ENCODE data around the gene SLCO1B3.
"Not testable (repeated sequence)": the region's sequence is repeated elsewhere in the genome, so short reads cannot be mapped to it uniquely, and the experiment has no call there.

SLCO1B3 gene, protein sequence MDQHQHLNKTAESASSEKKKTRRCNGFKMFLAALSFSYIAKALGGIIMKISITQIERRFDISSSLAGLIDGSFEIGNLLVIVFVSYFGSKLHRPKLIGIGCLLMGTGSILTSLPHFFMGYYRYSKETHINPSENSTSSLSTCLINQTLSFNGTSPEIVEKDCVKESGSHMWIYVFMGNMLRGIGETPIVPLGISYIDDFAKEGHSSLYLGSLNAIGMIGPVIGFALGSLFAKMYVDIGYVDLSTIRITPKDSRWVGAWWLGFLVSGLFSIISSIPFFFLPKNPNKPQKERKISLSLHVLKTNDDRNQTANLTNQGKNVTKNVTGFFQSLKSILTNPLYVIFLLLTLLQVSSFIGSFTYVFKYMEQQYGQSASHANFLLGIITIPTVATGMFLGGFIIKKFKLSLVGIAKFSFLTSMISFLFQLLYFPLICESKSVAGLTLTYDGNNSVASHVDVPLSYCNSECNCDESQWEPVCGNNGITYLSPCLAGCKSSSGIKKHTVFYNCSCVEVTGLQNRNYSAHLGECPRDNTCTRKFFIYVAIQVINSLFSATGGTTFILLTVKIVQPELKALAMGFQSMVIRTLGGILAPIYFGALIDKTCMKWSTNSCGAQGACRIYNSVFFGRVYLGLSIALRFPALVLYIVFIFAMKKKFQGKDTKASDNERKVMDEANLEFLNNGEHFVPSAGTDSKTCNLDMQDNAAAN

DNA sequence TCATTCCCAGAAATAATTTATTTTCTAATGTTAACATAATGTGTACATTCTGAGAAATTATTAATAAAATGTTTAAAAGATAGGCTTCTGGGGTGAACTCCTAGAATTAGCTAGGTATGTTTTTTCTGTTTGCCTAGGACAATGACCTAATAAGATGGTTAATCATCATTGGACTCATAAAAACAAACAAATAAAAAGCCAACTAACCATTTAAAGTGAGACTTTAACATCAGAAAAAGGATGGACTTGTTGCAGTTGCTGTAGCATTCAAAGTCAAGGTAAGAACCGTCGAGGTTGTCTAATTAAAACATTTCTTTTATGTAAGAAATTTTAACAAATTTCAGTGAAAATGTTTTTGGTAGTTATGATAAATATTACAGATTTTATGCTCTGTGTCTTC, at the start of gene SLCO1B3:
TSS of gene SLCO1B3 (plus strand) at position 219 of the 400 bp plus-strand sequence. CDS start 5,034 bp downstream, outside the sequence.
- no peak for DNase-seq (ENCODE audit: low read depth in 2 of 2)

DNA sequence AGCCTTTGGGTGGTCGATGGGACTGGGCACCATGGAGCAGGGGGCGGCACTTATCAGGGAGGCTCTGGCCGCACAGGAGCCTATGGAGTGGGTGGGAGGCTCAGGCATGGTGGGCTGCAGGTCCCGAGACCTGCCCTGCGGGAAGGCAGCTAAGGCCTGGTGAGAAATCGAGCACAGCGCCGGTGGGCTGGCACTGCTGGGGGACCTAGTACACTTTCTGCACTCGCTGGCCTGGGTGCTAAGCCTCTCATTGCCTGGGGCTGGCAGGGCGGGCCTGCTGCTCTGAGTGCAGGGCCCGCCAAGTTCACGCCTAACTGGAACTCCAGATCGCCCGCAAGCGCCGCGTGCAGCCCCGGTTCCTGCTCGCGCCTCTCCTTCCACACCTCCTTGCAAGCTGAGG, 33.1 kb upstream of the SLCO1B3 start:
- no peak for DNase-seq (ENCODE audit: low read depth in 2 of 2)

DNA sequence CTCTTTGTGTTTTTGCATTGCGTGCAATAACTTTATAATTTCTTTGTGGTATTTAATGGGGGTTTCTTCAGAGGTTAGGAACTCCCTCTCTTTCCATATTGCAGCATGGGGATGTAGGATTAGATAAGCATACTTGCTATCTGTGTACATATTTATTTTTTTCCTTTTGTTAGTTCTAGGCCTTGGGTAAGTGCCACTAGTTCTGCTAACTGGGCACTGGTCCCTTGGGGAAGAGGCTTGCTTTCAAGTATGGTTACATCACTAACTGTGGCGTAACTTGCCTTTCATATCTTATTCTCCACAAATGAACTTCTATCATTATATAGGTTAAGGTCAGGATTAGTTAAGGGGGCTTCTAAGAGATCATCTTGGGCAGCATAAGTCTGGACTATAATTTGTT, 31.5 kb upstream of the SLCO1B3 start:
- DNase-seq (ENCODE audit: low read depth in 2 of 2) = no peak

DNA sequence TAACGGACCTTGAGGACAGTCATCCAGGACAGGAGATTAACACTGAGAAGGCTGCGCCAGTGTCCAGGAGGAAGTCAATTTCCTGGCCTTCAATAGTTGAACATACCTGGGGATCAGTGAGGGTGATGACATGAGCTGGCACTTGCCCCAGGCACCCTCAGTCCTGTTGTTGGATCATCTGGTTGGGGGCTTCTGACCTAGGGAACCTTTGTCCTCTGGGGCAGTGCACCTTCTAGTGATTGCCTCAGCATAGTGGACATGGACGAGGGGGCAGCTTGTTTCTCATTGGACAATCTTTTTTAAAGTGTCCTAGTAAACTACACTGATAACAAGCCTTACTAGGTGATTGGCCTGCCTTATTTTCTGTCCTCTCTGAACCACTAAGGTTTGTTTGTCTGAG, 30.5 kb upstream of the SLCO1B3 start:
- not testable (repeated sequence) for DNase-seq (ENCODE audit: low read depth in 2 of 2)

DNA sequence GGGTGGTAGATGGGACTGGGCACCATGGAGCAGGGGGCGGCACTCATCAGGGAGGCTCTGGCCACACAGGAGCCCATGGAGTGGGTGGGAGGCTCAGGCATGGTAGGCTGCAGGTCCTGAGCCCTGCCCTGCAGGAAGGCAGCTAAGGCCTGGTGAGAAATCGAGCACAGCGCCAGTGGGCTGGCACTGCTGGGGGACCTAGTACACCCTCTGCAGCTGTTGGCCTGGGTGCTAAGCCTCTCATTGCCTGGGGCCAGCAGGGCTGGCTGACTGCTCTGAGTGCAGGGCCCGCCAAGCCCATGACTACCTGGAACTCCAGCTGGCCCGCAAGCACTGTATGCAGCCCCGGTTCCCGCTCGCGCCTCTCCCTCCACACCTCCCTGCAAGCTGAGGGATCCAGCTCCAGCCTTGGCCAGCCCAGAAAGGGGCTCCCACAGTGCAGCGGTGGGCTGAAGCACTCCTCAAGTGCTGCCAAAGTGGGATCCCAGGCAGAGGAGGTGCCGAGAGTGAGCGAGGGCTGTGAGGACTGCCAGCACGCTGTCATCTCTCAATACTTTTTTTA, 26.6 kb upstream of the SLCO1B3 start:
- not testable (repeated sequence) for DNase-seq (ENCODE audit: low read depth in 2 of 2)

DNA sequence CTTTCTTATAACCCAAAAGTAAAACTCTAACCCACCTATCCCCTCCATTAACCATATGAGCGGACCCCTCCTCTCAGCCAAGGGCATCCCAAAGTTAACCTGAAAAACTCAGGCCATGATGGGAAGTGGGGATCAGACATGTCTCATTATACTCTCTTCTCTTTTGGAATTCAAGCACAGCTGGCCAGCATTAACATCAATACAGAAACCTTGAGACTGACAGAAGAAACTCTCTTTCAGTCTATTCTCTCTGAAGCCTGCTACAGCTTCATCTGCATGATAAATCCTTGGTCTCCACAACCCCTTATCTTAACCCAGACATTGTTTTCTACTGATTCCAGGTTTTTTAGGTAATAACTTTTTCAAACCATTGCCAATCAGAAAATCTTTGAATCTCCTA, 17.5 kb upstream of the SLCO1B3 start:
- DNase-seq (ENCODE audit: low read depth in 2 of 2) = no peak

DNA sequence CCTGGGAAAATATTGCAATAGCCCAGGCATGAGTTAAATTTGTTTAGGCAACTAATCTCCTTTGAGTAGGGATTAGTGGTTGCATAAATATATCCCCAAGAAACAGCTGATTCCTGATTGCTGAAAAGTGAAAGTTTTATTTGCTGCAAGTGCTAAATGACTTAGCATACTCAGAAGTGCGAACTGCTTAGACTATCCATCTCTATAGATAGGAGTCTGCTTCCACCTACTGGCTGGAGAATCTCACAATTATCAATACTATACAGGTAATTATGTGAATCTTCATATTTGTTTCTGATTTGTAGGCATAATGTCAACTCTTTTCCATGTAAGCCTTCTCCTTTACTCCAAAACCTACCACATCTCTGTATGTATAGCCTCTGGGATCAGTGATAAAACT, 12.0 kb upstream of the SLCO1B3 start:
- no peak for DNase-seq (ENCODE audit: low read depth in 2 of 2)

DNA sequence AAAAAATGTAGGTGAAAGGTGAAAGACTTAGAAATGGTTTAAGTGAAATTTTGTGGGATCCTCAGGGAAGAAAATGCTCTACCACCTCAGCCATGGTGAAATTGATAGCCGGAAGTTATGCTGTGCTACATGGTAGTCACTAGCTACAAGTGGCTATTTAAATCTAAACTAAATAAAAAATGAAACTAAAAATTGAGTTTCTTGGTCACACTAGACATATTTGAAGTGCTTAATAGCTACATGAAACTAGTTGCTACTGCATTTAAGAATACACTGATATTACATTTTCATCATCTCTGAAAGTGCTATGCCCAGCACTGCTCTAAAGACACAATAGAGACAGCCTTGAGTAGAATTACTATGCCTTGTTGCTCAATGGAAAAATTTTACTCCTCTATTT, 10.3 kb upstream of the SLCO1B3 start:
- no peak for DNase-seq (ENCODE audit: low read depth in 2 of 2)

DNA sequence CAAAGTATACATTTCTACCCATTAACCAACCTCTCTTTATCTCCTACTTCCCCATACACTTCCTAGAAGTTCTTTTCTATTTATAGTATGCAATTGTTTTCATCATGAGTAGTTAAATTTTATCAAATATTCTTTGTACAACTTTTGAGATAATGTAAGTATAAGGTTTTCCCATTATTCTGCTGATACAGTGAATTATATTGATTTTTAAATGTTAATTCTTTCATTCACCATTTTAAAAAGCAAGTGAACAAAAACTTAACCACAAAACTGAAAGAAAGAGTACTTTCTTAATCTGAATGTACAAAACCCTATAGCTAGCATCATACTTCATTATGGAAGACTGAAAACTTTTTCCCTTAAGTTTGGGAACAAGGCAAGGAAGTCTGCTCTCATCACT, 9.5 kb upstream of the SLCO1B3 start:
- DNase-seq (ENCODE audit: low read depth in 2 of 2) = no peak

DNA sequence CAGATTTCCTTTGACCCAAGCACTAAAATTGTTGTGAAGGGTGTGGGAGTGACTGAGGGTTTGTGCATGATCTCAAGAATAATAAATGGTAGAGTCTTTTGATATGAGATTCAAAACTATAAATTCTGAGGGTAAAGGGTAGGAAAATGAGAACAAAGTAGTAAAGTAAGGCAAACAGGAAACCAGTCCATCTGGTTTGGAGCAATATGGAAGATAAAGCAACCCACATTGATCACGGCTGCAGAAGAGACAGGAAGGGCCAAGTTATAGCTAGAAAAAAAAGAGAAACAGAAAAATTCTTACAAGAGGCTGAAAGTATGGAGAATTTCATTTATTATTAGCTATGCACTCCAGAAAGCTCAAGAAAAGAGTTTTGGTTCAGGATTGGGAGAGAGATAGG, 4.6 kb upstream of the SLCO1B3 start:
- DNase-seq (ENCODE audit: low read depth in 2 of 2) = no peak

DNA sequence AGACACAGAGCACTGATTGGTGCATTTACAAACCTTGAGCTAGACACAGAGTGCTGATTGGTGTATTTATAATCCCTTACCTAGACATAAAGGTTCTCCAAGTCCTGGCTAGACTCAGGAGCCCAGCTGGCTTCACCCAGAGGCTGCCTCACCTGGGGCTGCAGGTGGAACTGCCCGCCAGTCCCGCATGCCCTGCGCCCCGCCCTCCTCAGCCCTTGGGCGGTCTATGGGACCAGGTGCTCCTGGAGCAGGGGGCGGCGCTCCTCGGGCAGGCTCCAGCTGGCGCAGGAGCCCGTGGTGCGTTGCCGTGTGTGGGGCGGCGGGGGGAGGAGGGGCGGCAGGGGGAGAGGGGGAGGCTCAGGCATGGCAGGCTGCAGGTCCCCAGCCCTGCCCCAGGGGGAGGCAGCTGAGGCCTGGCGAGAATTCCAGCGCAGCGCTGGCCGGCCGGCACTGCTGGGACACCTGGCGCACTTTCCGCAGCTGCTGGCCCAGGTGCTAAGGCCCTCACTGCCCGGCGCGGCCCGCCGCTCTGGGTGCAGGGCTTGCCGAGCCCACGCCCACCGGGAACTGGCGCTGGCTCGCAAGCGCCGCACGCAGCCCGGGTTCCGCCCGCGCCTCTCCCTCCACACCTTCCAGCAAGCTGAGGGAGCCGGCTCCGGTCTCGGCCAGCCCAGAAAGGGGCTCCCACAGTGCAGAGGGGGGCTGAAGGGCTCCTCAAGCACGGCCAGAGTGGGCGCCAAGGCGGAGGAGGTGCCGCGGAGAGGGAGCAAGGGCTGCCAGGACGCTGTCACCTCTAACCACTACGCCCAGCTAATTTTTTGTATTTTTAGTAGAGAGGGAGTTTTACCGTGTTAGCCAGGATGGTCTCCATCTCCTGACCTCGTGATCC, 3.1 kb upstream of the SLCO1B3 start:
- DNase-seq (ENCODE audit: low read depth in 2 of 2) = no peak

DNA sequence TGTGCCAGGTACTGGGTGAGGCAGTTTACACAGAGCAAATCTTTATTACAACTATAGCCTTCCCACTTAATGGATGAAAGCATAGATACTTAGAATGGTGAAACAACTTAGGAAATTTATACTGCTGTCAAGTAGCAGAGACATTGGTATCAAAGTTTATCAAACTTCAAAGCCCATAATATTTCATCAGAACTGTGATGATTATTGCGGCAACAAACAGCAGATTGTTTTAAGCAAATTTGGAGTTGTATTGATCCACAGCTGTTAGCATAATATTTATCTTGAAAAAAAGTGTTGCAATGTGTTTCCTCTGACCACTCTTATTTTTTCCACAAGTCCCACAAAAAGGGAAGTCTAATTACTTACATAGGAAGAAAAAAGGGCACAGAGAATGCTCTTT, 2.0 kb upstream of the SLCO1B3 start:
- no peak for DNase-seq (ENCODE audit: low read depth in 2 of 2)

DNA sequence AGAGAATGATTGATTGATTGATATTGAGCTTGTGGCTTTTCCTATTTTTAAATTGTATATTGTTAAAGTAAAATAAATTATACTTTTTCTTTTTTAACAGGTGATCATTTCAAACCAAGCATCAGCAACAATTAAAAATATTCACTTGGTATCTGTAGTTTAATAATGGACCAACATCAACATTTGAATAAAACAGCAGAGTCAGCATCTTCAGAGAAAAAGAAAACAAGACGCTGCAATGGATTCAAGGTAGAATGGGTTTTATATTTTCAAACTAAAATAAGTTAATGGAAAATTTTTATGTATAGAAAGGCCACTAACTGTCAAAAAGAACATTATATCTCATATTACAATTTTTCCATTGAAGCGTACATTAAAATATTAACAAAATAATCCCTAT, 5.1 kb downstream of the SLCO1B3 start:
- no peak for DNase-seq (ENCODE audit: low read depth in 2 of 2)

DNA sequence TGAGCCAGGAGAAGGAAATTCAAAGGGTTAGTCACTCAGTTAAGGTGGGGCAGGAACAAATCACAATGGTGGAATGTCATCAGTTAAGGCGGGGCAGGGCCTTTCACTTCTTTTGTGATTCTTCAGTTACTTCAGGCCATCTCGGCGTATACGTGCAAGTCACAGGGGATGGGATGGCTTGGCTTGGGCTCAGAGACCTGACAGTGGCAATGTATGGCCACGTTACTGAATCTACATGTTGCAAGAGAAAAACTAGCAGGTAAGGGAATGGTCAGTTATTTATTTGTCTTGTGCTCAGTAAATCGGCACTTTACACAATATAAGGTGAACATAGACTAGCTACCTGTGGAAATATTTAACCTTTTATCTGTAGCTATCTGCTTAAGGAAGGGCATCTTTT, 11.9 kb downstream of the SLCO1B3 start:
- no peak for DNase-seq (ENCODE audit: low read depth in 2 of 2)

DNA sequence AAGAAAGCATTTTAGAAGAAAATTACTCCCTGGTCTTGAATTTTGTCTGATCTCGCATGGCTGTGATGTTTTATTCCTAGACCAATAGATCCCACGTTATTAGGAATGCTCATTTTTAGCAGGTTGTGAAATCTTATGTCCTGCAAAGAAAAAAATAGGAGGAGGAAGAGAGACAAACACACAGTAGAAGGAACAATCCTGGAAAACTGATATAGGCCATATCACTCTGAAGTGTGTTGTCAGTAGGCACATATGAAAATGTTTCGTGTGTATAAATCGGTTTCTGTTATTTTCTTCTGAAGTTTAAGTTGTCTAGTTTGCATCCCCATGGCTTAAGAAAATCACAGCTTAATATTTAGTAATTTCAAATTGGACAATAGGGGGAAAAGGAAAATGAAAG, 12.4 kb downstream of the SLCO1B3 start:
- no peak for DNase-seq (ENCODE audit: low read depth in 2 of 2)

DNA sequence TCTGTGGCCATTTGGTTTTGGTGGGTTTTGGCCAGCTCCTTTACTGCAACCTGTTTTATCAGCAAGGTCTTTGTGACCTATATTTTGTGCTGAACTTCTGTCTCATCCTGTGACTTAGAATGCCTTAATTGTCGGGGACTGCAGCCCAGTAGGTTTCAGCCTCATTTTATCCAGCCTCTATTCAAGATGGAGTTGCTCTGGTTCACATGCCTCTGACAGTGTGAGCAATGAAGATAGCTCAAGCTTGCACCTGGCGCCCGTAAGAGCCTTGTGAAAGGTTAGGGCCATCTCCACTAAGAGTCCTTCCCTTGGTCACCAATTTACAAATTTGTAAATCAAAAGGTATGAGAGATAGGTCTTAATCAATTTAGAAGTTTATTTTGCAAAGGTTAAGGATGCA, 19.4 kb downstream of the SLCO1B3 start:
- no peak for DNase-seq (ENCODE audit: low read depth in 2 of 2)

DNA sequence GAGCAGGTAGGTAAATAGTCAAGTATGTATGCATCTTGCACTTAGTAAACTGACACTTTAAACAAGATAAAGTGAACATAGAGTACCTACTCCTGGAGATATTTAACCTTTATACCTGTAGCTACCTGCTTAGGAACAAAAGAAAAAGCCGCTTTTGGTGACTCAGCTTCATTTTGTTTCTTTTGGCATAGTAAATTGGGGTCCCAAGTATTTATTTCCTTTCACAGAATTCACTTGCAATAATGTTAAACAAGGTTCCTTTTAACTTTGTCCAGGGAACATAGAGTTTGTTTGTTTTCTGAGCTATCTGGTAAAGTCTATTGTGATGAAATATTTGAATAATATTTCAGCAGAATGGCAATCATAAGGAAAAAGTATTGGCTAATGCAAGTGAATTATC, 20.0 kb downstream of the SLCO1B3 start:
- DNase-seq (ENCODE audit: low read depth in 2 of 2) = no peak

DNA sequence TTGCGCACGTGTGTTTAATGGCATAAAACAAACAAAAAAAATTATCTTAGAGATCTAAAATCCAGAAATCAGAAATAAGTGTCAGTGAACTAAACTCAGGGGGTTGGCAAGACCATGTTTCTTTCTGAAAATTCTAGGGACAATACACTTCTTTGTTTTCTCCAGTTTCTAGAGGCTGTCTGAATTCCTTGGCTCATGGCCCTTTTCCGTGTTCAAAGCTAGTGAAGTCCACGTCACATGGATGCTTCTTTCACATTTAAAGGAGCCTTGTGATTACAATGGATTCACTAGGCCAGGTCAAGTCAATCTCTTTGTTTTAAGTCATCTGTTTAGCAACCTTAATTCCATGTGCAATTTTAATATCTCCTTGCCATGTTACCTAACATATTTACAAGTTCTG, 22.4 kb downstream of the SLCO1B3 start:
- DNase-seq (ENCODE audit: low read depth in 2 of 2) = no peak

DNA sequence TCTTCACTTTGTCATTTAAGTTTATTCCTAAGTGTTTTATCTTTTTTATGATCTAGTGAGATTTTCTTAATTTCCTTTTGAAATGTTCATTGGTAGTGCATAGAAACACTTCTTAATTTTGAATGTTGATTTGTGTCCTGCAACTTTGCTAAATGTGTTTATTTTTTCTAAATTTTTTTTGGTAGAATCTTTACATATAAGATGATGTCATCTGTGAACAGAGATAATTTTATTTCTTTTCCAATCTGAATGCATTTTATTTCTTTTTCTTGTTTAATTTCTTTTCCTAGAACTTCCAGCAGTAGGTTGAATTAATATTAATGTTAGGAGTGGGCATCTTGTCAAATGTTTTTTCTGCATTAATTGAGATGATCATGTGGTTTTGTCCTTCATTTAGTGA, 42.1 kb downstream of the SLCO1B3 start:
- no peak for DNase-seq (ENCODE audit: low read depth in 2 of 2)

DNA sequence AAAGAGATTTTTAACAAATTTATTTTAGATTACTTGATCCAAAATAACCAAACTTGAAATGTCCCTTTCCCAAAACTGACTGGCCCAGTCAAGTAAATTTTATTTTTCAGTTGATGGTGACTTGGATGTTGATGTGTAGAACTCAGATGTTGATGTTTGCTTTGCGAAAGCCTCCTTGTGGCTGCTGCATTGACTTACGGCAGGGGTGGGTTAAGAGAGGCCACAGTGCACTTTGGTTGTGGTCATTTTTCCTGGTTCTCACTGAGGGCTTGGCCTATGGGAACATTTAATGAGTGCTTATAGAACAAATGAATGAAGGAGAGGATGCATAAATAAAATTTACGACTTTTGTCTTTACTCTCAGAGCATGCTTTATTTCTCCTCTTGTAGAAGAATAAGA, 52.6 kb downstream of the SLCO1B3 start:
- no peak for DNase-seq (ENCODE audit: low read depth in 2 of 2)

DNA sequence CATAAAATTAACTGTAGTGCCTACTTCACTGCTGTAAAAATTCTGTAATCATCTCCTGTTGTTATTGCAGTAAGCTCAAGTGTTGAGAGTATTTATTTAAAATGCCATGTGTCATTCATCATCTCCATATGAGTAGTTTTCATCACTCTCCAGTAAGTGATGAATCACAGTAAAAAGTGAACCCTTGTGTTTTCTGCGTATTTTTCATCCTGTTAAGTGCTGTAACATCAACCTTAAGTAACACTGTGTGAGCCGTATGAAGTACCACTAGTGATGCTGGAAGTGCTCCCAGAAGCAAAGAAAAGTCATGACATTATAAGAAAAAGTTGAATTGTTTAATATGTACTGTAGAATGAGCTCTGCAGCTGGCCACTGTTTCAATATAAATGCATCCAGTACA, 55.4 kb downstream of the SLCO1B3 start:
- no peak for DNase-seq (ENCODE audit: low read depth in 2 of 2)

DNA sequence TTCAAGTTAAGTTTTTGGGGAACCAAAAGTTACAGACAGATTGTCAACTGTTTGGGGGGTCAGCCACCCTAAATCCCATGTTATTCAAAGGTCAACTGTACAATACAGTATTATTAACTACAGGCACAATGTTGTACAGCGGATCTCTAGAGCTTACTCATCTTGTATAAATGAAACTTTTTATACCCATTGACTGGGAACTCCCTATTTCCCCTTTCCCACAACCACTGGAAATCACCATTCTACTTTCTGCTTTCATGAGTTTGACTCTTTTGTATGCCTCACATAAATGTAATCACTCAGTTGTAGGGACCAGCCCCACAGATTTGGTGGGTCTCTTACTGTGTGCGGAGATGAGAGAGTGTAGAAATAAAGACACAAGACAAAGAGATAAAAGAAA, 57.8 kb downstream of the SLCO1B3 start:
- no peak for DNase-seq (ENCODE audit: low read depth in 2 of 2)

All from fibroblast of skin of left quadriceps (primary cell).